ENCODE data around the gene MAPK8.

The MAPK8 gene

GRCh38 chr10:48460182-48460581 lies 153.7 kb downstream of the MAPK8 start:
- H2BK15ac ChIP-seq (replicated peaks; ENCODE audit: low read depth): no peak overlapping the region
- H3K23ac ChIP-seq (ENCODE audit: low read length): no peak overlapping the region
- H2AK5ac ChIP-seq (ENCODE audit: low read length): no peak overlapping the region
- H4K5ac ChIP-seq (ENCODE audit: low read length): no peak overlapping the region
- no peaks in the 10 kb centered on the region for H3K79me2 ChIP-seq (ENCODE audit: control insufficient read depth, insufficient read depth, low read length)
- no peaks in the 10 kb centered on the region for H3K27me3 ChIP-seq (ENCODE audit: insufficient read depth, low read length, poor library complexity)
- H3K9ac ChIP-seq (ENCODE audit: low read length): no peak overlapping the region
- no peak overlapping the region for H4K8ac ChIP-seq (ENCODE audit: low read depth, low read length)
- H3K56ac ChIP-seq (ENCODE audit: low read length): no peak overlapping the region
- WGBS (ENCODE audit: extremely low coverage, insufficient coverage, low lambda C conversion rate): no CpG with 5 or more reads among the region's 2 CpGs
- no peak overlapping the region for H3K4me2 ChIP-seq (ENCODE audit: low read length)
- H2BK120ac ChIP-seq (ENCODE audit: low read depth, low read length): no peak overlapping the region
- no peak overlapping the region for H3K27ac ChIP-seq (ENCODE audit: low read depth, low read length)
- H3K18ac ChIP-seq (ENCODE audit: low read length): no peak overlapping the region
- DNase-seq: no peak
- H3K4me3 ChIP-seq (ENCODE audit: low read length): no peak overlapping the region
- H3K79me1 ChIP-seq (ENCODE audit: low read length): no peaks in the 10 kb centered on the region
- no peaks in the 10 kb centered on the region for H3K36me3 ChIP-seq (ENCODE audit: control insufficient read depth, insufficient read depth, low read length)
- no peaks in the 10 kb centered on the region for H3K4me1 ChIP-seq (ENCODE audit: control insufficient read depth, low read depth, low read length)
- no peak overlapping the region for H2BK5ac ChIP-seq (ENCODE audit: low read length)
- H3K4ac ChIP-seq (ENCODE audit: low read depth, low read length): no peak overlapping the region

- Histone ChIP-seq H3K27me3 (ENCODE audit: insufficient read depth, low read length, poor library complexity) (no peaks in the 10 kb centered on the region), H2BK120ac (ENCODE audit: low read depth, low read length) (no peak overlapping the region), H3K4me2 (ENCODE audit: low read length) (no peak overlapping the region), H3K27ac (ENCODE audit: low read depth, low read length) (no peak overlapping the region), H3K79me1 (ENCODE audit: low read length) (no peaks in the 10 kb centered on the region), H4K5ac (ENCODE audit: low read length) (no peak overlapping the region), H3K9ac (ENCODE audit: low read length) (no peak overlapping the region), H3K4ac (ENCODE audit: low read depth, low read length) (no peak overlapping the region), H4K8ac (ENCODE audit: low read depth, low read length) (no peak overlapping the region), H3K4me1 (ENCODE audit: control insufficient read depth, low read depth, low read length) (no peaks in the 10 kb centered on the region), H2BK5ac (ENCODE audit: low read length) (no peak overlapping the region), H3K18ac (ENCODE audit: low read length) (no peak overlapping the region), H3K36me3 (ENCODE audit: control insufficient read depth, insufficient read depth, low read length) (no peaks in the 10 kb centered on the region), H3K4me3 (ENCODE audit: low read length) (no peak overlapping the region), H3K23ac (ENCODE audit: low read length) (no peak overlapping the region), H2AK5ac (ENCODE audit: low read length) (no peak overlapping the region), H3K56ac (ENCODE audit: low read length) (no peak overlapping the region), H2BK15ac (replicated peaks; ENCODE audit: low read depth) (no peak overlapping the region), H3K79me2 (ENCODE audit: control insufficient read depth, insufficient read depth, low read length) (no peaks in the 10 kb centered on the region)
- no peak for DNase-seq
- WGBS (ENCODE audit: extremely low coverage, insufficient coverage, low lambda C conversion rate): no CpG with 5 or more reads among the region's 12 CpGs
These were observed 155.4 kb downstream of the MAPK8 start for GRCh38 chr10:48461623-48462481.

GRCh38 chr10:48462482-48463020 lies 156.1 kb downstream of the MAPK8 start:
- Histone ChIP-seq H3K4me1 (ENCODE audit: control insufficient read depth, low read depth, low read length) (no peaks in the 10 kb centered on the region), H3K56ac (ENCODE audit: low read length) (no peak overlapping the region), H2BK5ac (ENCODE audit: low read length) (no peak overlapping the region), H3K4ac (ENCODE audit: low read depth, low read length) (no peak overlapping the region), H2BK120ac (ENCODE audit: low read depth, low read length) (no peak overlapping the region), H2BK15ac (replicated peaks; ENCODE audit: low read depth) (no peak overlapping the region), H3K23ac (ENCODE audit: low read length) (no peak overlapping the region), H2AK5ac (ENCODE audit: low read length) (no peak overlapping the region), H3K27me3 (ENCODE audit: insufficient read depth, low read length, poor library complexity) (no peaks in the 10 kb centered on the region), H3K9ac (ENCODE audit: low read length) (no peak overlapping the region), H3K79me1 (ENCODE audit: low read length) (no peaks in the 10 kb centered on the region), H4K8ac (ENCODE audit: low read depth, low read length) (no peak overlapping the region), H4K5ac (ENCODE audit: low read length) (no peak overlapping the region), H3K36me3 (ENCODE audit: control insufficient read depth, insufficient read depth, low read length) (no peaks in the 10 kb centered on the region), H3K4me3 (ENCODE audit: low read length) (no peak overlapping the region), H3K4me2 (ENCODE audit: low read length) (no peak overlapping the region), H3K79me2 (ENCODE audit: control insufficient read depth, insufficient read depth, low read length) (no peaks in the 10 kb centered on the region), H3K18ac (ENCODE audit: low read length) (no peak overlapping the region), H3K27ac (ENCODE audit: low read depth, low read length) (no peak overlapping the region)
- no peak for DNase-seq
- WGBS (ENCODE audit: extremely low coverage, insufficient coverage, low lambda C conversion rate): no CpG with 5 or more reads among the region's 5 CpGs

- no CpG with 5 or more reads among the region's 8 CpGs for WGBS (ENCODE audit: extremely low coverage, insufficient coverage, low lambda C conversion rate)
- Histone ChIP-seq H3K18ac (ENCODE audit: low read length) (no peak overlapping the region), H3K9ac (ENCODE audit: low read length) (no peak overlapping the region), H4K5ac (ENCODE audit: low read length) (no peak overlapping the region), H3K4me1 (ENCODE audit: control insufficient read depth, low read depth, low read length) (no peaks in the 10 kb centered on the region), H3K79me2 (ENCODE audit: control insufficient read depth, insufficient read depth, low read length) (no peaks in the 10 kb centered on the region), H2BK120ac (ENCODE audit: low read depth, low read length) (no peak overlapping the region), H3K4me3 (ENCODE audit: low read length) (no peak overlapping the region), H3K27ac (ENCODE audit: low read depth, low read length) (no peak overlapping the region), H3K27me3 (ENCODE audit: insufficient read depth, low read length, poor library complexity) (no peaks in the 10 kb centered on the region), H4K8ac (ENCODE audit: low read depth, low read length) (no peak overlapping the region), H3K4ac (ENCODE audit: low read depth, low read length) (no peak overlapping the region), H3K79me1 (ENCODE audit: low read length) (no peaks in the 10 kb centered on the region), H3K36me3 (ENCODE audit: control insufficient read depth, insufficient read depth, low read length) (no peaks in the 10 kb centered on the region), H3K23ac (ENCODE audit: low read length) (no peak overlapping the region), H3K56ac (ENCODE audit: low read length) (peak overlapping the region; percentile 52), H3K4me2 (ENCODE audit: low read length) (no peak overlapping the region), H2BK5ac (ENCODE audit: low read length) (no peak overlapping the region), H2AK5ac (ENCODE audit: low read length) (no peak overlapping the region), H2BK15ac (replicated peaks; ENCODE audit: low read depth) (no peak overlapping the region)
- peak; percentile 73 for DNase-seq
These were observed 157.0 kb downstream of the MAPK8 start for GRCh38 chr10:48463318-48464003.

- Histone ChIP-seq H3K36me3 (ENCODE audit: control insufficient read depth, insufficient read depth, low read length) (no peaks in the 10 kb centered on the region), H4K5ac (ENCODE audit: low read length) (no peak overlapping the region), H2BK5ac (ENCODE audit: low read length) (no peak overlapping the region), H3K9ac (ENCODE audit: low read length) (no peak overlapping the region), H3K23ac (ENCODE audit: low read length) (no peak overlapping the region), H3K18ac (ENCODE audit: low read length) (no peak overlapping the region), H2BK120ac (ENCODE audit: low read depth, low read length) (no peak overlapping the region), H2BK15ac (replicated peaks; ENCODE audit: low read depth) (no peak overlapping the region), H3K4me3 (ENCODE audit: low read length) (no peak overlapping the region), H2AK5ac (ENCODE audit: low read length) (peak overlapping the region; percentile 19), H3K27ac (ENCODE audit: low read depth, low read length) (no peak overlapping the region), H3K79me1 (ENCODE audit: low read length) (no peaks in the 10 kb centered on the region), H3K79me2 (ENCODE audit: control insufficient read depth, insufficient read depth, low read length) (no peaks in the 10 kb centered on the region), H4K8ac (ENCODE audit: low read depth, low read length) (no peak overlapping the region), H3K4me1 (ENCODE audit: control insufficient read depth, low read depth, low read length) (peaks cover 3% of the 10 kb centered on the region), H3K4ac (ENCODE audit: low read depth, low read length) (no peak overlapping the region), H3K56ac (ENCODE audit: low read length) (no peak overlapping the region), H3K4me2 (ENCODE audit: low read length) (no peak overlapping the region), H3K27me3 (ENCODE audit: insufficient read depth, low read length, poor library complexity) (no peaks in the 10 kb centered on the region)
- no CpG with 5 or more reads among the region's 9 CpGs for WGBS (ENCODE audit: extremely low coverage, insufficient coverage, low lambda C conversion rate)
- no peak for DNase-seq
These were observed 157.8 kb downstream of the MAPK8 start for GRCh38 chr10:48464121-48464870.
